B cell (primary cell): ENCODE measurements around the gene CTXND1. TPM values are rescaled to one million over a fixed set of nuclear protein-coding genes. Genes with fewer than 3 reads are reported as not detected.

Experiments
- ATAC-seq: fragments of 200-7000 bp; cut with Tn5 transposase; one replicate; pipeline ENCODE4 v1.10.0; 2021; ENCODE audit warnings: low read depth, mild to moderate bottlenecking, moderate number of reproducible peaks, moderate library complexity
- CTCF ChIA-PET: fragments of 350-600 bp; sonication (Branson Sonifier 250); formaldehyde crosslinking; loops from one replicate; lab custom pipeline; 2021; ENCODE audit warnings: antibody characterized with exemption, inconsistent platforms; lab: Charles Lee
- POLR2A ChIA-PET: fragments of 350-600 bp; sonication (Branson Sonifier 250); formaldehyde crosslinking; loops from one replicate; lab custom pipeline; 2021; ENCODE audit warnings: antibody characterized with exemption; lab: Charles Lee
- DNase-seq: peaks from one replicate; pipeline ENCODE4 v3.0.0; 2013
- H2AFZ ChIP-seq: 2 replicates; pipeline ENCODE4 v1.6.1; 2012; ENCODE audit warnings: mild to moderate bottlenecking, low read depth, low read length; ENCODE audit not compliant: insufficient read depth, poor library complexity, severe bottlenecking
- H3K27ac ChIP-seq, 2 donors: 1 replicate in 1 of 2; 2 replicates in 1 of 2; pipeline ENCODE4 v1.5.1; 2012 to 2013; ENCODE audit warnings: low read length in 2 of 2, mild to moderate bottlenecking in 2 of 2, moderate library complexity in 1 of 2
- H3K27me3 ChIP-seq, 4 experiments: fragments of 200-600 bp in 1 of 4; sonication (generic) in 1 of 4; replicated peaks in 1 of 4; 1 replicate in 2 of 4; 2 replicates in 2 of 4; pipeline versions ENCODE4 v1.6.1 to v1.7.0; 2013 to 2016; ENCODE audit warnings: low read length in 3 of 4, mild to moderate bottlenecking in 2 of 4, mixed read lengths in 1 of 4, moderate library complexity in 1 of 4; ENCODE audit not compliant: insufficient read depth in 4 of 4, control insufficient read depth in 3 of 4; ENCODE audit errors: control extremely low read depth in 1 of 4
- H3K36me3 ChIP-seq, 2 experiments: replicated peaks in 1 of 2; 1 replicate in 1 of 2; 2 replicates in 1 of 2; pipeline versions ENCODE4 v1.6.1 to v1.7.1; 2013; ENCODE audit warnings: low read length in 1 of 2; ENCODE audit not compliant: insufficient read depth in 2 of 2, control insufficient read depth in 1 of 2; ENCODE audit errors: control extremely low read depth in 1 of 2, extremely low read depth in 1 of 2
- H3K4me1 ChIP-seq, 2 donors: fragments of 200-600 bp in 1 of 2; sonication (generic) in 1 of 2; 1 replicate in 1 of 2; 2 replicates in 1 of 2; pipeline versions ENCODE4 v1.5.1 to v1.6.1; 2013 to 2017; ENCODE audit warnings: low read length in 2 of 2; ENCODE audit not compliant: control insufficient read depth in 2 of 2, insufficient read depth in 2 of 2
- H3K4me2 ChIP-seq: replicated peaks from 2 replicates; pipeline ENCODE3; 2012; ENCODE audit warnings: mild to moderate bottlenecking, low read depth, low read length; ENCODE audit not compliant: poor library complexity, severe bottlenecking
- H3K4me3 ChIP-seq, 5 experiments: fragments of 200-600 bp in 1 of 5; sonication (generic) in 1 of 5; 1 replicate in 3 of 5; 2 replicates in 2 of 5; pipeline versions ENCODE4 v1.5.1 to v1.7.0; 2011 to 2016; ENCODE audit warnings: low read length in 4 of 5, mild to moderate bottlenecking in 4 of 5, low read depth in 2 of 5, control low read depth in 1 of 5, moderate library complexity in 1 of 5; ENCODE audit not compliant: insufficient read depth in 1 of 5; ENCODE audit errors: control extremely low read depth in 1 of 5, extremely low read depth in 1 of 5
- H3K79me2 ChIP-seq: fragments of 200-600 bp; sonication (generic); one replicate; pipeline ENCODE4 v1.6.0; 2016; ENCODE audit warnings: low read length; ENCODE audit not compliant: control insufficient read depth, insufficient read depth
- H3K9ac ChIP-seq: fragments of 200-600 bp; sonication (generic); 2 replicates; pipeline ENCODE4 v1.6.1; 2017; ENCODE audit warnings: mild to moderate bottlenecking, low read length, moderate library complexity
- H3K9me3 ChIP-seq, 3 donors: one replicate each; pipeline versions ENCODE4 v1.6.1 to v1.7.1; 2013; ENCODE audit warnings: low read length in 2 of 3; ENCODE audit not compliant: control insufficient read depth in 2 of 3, insufficient read depth in 1 of 3; ENCODE audit errors: control extremely low read depth in 1 of 3
- H4K20me1 ChIP-seq: 2 replicates; pipeline ENCODE4 v1.6.0; 2012; ENCODE audit warnings: mild to moderate bottlenecking, low read length; ENCODE audit not compliant: insufficient read depth, control insufficient read depth, poor library complexity, severe bottlenecking
- H3K27ac Mint-ChIP-seq: one replicate; pipeline ENCODE4 v1.8.0; 2021; ENCODE audit warnings: mixed read lengths
- H3K27me3 Mint-ChIP-seq: one replicate; pipeline ENCODE4 v1.8.0; 2021; ENCODE audit warnings: mixed read lengths
- H3K4me1 Mint-ChIP-seq: one replicate; pipeline ENCODE4 v1.8.0; 2021; ENCODE audit warnings: mixed read lengths
- H3K4me3 Mint-ChIP-seq: one replicate; pipeline ENCODE4 v1.8.0; 2021; ENCODE audit warnings: mixed read lengths
- H3K9me3 Mint-ChIP-seq: one replicate; pipeline ENCODE4 v1.8.0; 2022; ENCODE audit warnings: mixed read lengths; ENCODE audit not compliant: insufficient read depth
- CTCF ChIP-seq: fragments of 200-600 bp; IDR thresholded peaks from one replicate; pipeline ENCODE4 v1.8.0; 2022; ENCODE audit warnings: antibody characterized with exemption, mild to moderate bottlenecking
- EZH2 ChIP-seq: IDR thresholded peaks from 2 replicates; pipeline ENCODE4 v1.6.1; 2012; ENCODE audit warnings: borderline replicate concordance, low read depth, mild to moderate bottlenecking, moderate library complexity, low read length; ENCODE audit not compliant: insufficient read depth, poor library complexity, severe bottlenecking
- WGBS: methylation state at CpG from one replicate; pipeline ENCODE4 v1.1.5; 2013; ENCODE audit warnings: missing lambda C conversion rate; ENCODE audit not compliant: insufficient coverage; 5-methylcytosine and 5-hydroxymethylcytosine counted together
- intact Hi-C: fragments of 100-400 bp; cut with micrococcal nuclease; formaldehyde crosslinking; loops from one replicate; pipeline ENCODE4 v1.10.0; 2022
- polyA plus RNA-seq: library from polyadenylated mRNA; depleted of rRNA; stranded (reverse); fragments of >200 nt; gene quantifications from 2 replicates; pipeline ENCODE4 v1.2.3, GENCODE V29; 2012
- total RNA-seq, 2 donors: library from RNA; stranded (reverse); fragments of 120-200 nt in 1 of 2; gene quantifications; 1 replicate in 1 of 2; 2 replicates in 1 of 2; pipeline versions ENCODE4 v1.2.3 to v1.2.4, GENCODE V29; 2013 to 2022

Gene CTXND1
- total and polyA plus RNA-seq, 2 donors (not counting 1 experiment from before 2014, with no cell fraction given), result not detected

GRCh38 chr15:80208758-80209734 is 43.0 kb downstream of the CTXND1 start:
- H3K4me1 ChIP-seq, result no peaks in the 10 kb centered on the region
- no peak overlapping the region for H3K4me3 ChIP-seq
- ChIA-PET POLR2A (no interaction called here), CTCF (no interaction called here)
- no peak for TF ChIP-seq EZH2
- TF ChIP-seq CTCF, result no peak
- H3K36me3 ChIP-seq, result no peaks in the 10 kb centered on the region
- no peak for DNase-seq
- peaks cover 39% of the 10 kb centered on the region for H3K27me3 Mint-ChIP-seq
- no peaks in the 10 kb centered on the region for H3K9me3 Mint-ChIP-seq
- no peaks in the 10 kb centered on the region for H3K79me2 ChIP-seq
- no peak overlapping the region for H3K27ac Mint-ChIP-seq
- H3K4me3 Mint-ChIP-seq, result no peak overlapping the region
- H3K27me3 ChIP-seq, result peaks cover 0 to 13% (median 3%) of the 10 kb centered on the region in 4 experiments
- H3K27ac ChIP-seq, result no peak overlapping the region
- no peaks in the 10 kb centered on the region for H3K4me1 Mint-ChIP-seq
- ATAC-seq, result no peak
- intact Hi-C loops, result no loop called here
- H3K4me2 ChIP-seq, result no peak overlapping the region
- H3K9me3 ChIP-seq, result no peaks in the 10 kb centered on the region
- no peak overlapping the region for H2AFZ ChIP-seq
- H3K9ac ChIP-seq, result no peak overlapping the region
- no peaks in the 10 kb centered on the region for H4K20me1 ChIP-seq
- 97% methylated on average over 11 of the region's 11 CpGs for WGBS

GRCh38 chr15:80207887-80208286 is 44.1 kb downstream of the CTXND1 start:
- intact Hi-C loops, result no loop called here
- Histone ChIP-seq H3K27me3 (peaks cover 0 to 11% (median 3%) of the 10 kb centered on the region in 4 experiments), H3K9me3 (no peaks in the 10 kb centered on the region), H3K4me1 (no peaks in the 10 kb centered on the region), H3K4me2 (no peak overlapping the region), H3K79me2 (no peaks in the 10 kb centered on the region), H3K4me3 (no peak overlapping the region), H4K20me1 (no peaks in the 10 kb centered on the region), H3K27ac (no peak overlapping the region), H2AFZ (no peak overlapping the region), H3K36me3 (no peaks in the 10 kb centered on the region), H3K9ac (no peak overlapping the region)
- POLR2A ChIA-PET, result no interaction called here
- ATAC-seq (no peak), DNase-seq (no peak)
- CTCF ChIA-PET, result no interaction called here
- Mint-ChIP-seq H3K4me3 (no peak overlapping the region), H3K4me1 (no peaks in the 10 kb centered on the region), H3K27me3 (peaks cover 30% of the 10 kb centered on the region), H3K27ac (no peak overlapping the region), H3K9me3 (no peaks in the 10 kb centered on the region)
- no peak for TF ChIP-seq EZH2
- TF ChIP-seq CTCF, result no peak
- WGBS, result no CpG with 5 or more reads among the region's 3 CpGs
